Osteoblast (primary cell): ENCODE measurements around the gene CFB. TPM values are rescaled to one million over a fixed set of nuclear protein-coding genes. Genes with fewer than 3 reads are reported as not detected.

Experiments
- DNase-seq: peaks from one replicate; pipeline ENCODE4 v3.0.0; 2011; ENCODE audit warnings: low spot score, mixed read lengths; ENCODE audit not compliant: insufficient read length; ENCODE audit errors: missing footprints
- H2AFZ ChIP-seq: 2 replicates; pipeline ENCODE4 v1.6.0; 2011; ENCODE audit warnings: mild to moderate bottlenecking, low read length
- H3K27ac ChIP-seq: 2 replicates; pipeline ENCODE4 v1.5.1; 2011; ENCODE audit warnings: mild to moderate bottlenecking, low read depth, low read length, moderate library complexity
- H3K27me3 ChIP-seq: 2 replicates; pipeline ENCODE4 v1.6.0; 2012; ENCODE audit warnings: mild to moderate bottlenecking, control low read depth, inconsistent platforms, low read length, moderate library complexity; ENCODE audit not compliant: insufficient read depth
- H3K36me3 ChIP-seq: 2 replicates; pipeline ENCODE4 v1.5.1; 2011; ENCODE audit warnings: mild to moderate bottlenecking, low read length, control low read depth, moderate library complexity; ENCODE audit not compliant: insufficient read depth
- H3K4me1 ChIP-seq: 2 replicates; pipeline ENCODE4 v1.5.1; 2011; ENCODE audit warnings: mild to moderate bottlenecking, low read length, control low read depth, moderate library complexity; ENCODE audit not compliant: insufficient read depth
- H3K4me2 ChIP-seq: 2 replicates; pipeline ENCODE4 v1.6.0; 2011; ENCODE audit warnings: mild to moderate bottlenecking, low read length; ENCODE audit not compliant: insufficient read depth
- H3K4me3 ChIP-seq: fragments of 200-600 bp; sonication (generic); 3 replicates; pipeline ENCODE4 v1.5.1; 2012; ENCODE audit warnings: mild to moderate bottlenecking, low read length, inconsistent platforms; ENCODE audit not compliant: insufficient read depth
- H3K79me2 ChIP-seq: 2 replicates; pipeline ENCODE4 v1.6.0; 2012; ENCODE audit warnings: mild to moderate bottlenecking, low read length, control low read depth, inconsistent platforms; ENCODE audit not compliant: insufficient read depth
- H3K9me3 ChIP-seq: 2 replicates; pipeline ENCODE4 v1.5.1; 2011; ENCODE audit warnings: low read depth, low read length, control low read depth
- H4K20me1 ChIP-seq: 2 replicates; pipeline ENCODE4 v1.6.0; 2012; ENCODE audit warnings: mild to moderate bottlenecking, low read length, control low read depth; ENCODE audit not compliant: insufficient read depth
- total RNA-seq: library from RNA; depleted of rRNA; stranded (reverse); fragments of >200 nt; gene quantifications from 2 replicates; pipeline ENCODE4 v1.2.3, GENCODE V29; 2012
- TF ChIP-seq, protein P1 (sequence below): IDR thresholded peaks from 2 replicates; pipeline ENCODE4 v1.5.1; 2011; ENCODE audit warnings: mild to moderate bottlenecking, low read depth, low read length, moderate library complexity; ENCODE audit errors: extremely low read depth

The CFB gene
- total RNA-seq, 1 donor = 26.8 TPM

DNA sequence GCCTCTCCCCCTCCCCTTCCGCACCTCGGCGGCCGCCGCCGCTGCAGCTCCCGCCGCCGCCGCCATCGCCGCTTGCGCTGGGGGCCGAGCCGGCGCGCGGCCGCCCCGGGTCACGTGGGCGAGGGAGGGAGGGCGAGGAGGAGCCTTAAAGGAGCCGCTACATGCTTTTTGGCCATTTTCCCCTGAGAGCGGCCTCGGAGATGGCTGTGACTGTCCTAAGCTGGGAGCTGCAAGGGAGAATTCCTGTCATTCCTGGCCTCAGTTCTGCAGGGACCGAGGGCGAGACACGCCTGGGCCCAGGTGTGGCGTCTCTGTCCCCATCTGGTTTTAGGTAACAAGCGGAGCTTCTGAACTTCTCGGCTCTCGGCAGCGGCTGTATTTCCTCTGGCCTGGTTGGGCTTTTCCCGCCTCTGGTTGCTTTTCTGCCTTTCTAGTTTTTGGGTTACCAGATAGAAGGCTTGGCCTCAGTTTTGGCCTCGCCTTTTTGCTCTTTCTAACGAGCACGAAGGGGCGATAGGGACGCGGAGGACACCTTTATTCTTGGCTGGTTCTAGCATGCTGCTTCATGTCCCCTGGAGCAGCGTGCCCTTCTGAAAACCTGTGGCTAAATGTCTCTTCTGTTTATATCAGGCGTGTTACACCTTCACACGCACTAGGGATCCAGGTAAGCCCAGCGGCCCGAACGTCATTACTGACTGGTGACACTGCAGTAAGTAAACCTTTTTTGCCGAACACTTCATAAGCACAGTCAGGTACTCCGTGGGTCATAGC is 48.1 kb upstream of the CFB start, which contains the start of gene EHMT2:
Gene EHMT2, minus strand, starts transcription at position 87 of the 771 bp plus-strand sequence. Its CDS starts 21 bp downstream, at position 66.
- peak within 1 kb of the TSS; percentile 94 for H2AFZ ChIP-seq
- peak; percentile 99 for DNase-seq
- peaks cover 13% of the 10 kb centered on the region for H3K79me2 ChIP-seq
- H3K4me1 ChIP-seq = peaks cover 18% of the 10 kb centered on the region
- H3K27ac ChIP-seq = peak within 1 kb of the TSS; percentile 65
- no peaks in the 10 kb centered on the region for H4K20me1 ChIP-seq
- H3K36me3 ChIP-seq = peaks cover 21% of the 10 kb centered on the region
- peak within 1 kb of the TSS; percentile 90 for H3K4me2 ChIP-seq
- no peaks in the 10 kb centered on the region for H3K9me3 ChIP-seq
- H3K27me3 ChIP-seq = no peaks in the 10 kb centered on the region
- H3K4me3 ChIP-seq = peak within 1 kb of the TSS; percentile 87
- TF ChIP-seq, protein P1, sequence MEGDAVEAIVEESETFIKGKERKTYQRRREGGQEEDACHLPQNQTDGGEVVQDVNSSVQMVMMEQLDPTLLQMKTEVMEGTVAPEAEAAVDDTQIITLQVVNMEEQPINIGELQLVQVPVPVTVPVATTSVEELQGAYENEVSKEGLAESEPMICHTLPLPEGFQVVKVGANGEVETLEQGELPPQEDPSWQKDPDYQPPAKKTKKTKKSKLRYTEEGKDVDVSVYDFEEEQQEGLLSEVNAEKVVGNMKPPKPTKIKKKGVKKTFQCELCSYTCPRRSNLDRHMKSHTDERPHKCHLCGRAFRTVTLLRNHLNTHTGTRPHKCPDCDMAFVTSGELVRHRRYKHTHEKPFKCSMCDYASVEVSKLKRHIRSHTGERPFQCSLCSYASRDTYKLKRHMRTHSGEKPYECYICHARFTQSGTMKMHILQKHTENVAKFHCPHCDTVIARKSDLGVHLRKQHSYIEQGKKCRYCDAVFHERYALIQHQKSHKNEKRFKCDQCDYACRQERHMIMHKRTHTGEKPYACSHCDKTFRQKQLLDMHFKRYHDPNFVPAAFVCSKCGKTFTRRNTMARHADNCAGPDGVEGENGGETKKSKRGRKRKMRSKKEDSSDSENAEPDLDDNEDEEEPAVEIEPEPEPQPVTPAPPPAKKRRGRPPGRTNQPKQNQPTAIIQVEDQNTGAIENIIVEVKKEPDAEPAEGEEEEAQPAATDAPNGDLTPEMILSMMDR = no peak

- Histone ChIP-seq H3K79me2 (peaks cover 13% of the 10 kb centered on the region), H4K20me1 (no peaks in the 10 kb centered on the region), H3K4me2 (peak overlapping the region; percentile 90), H3K9me3 (no peaks in the 10 kb centered on the region), H3K27me3 (no peaks in the 10 kb centered on the region), H3K27ac (no peak overlapping the region), H3K4me3 (peak overlapping the region; percentile 87), H3K36me3 (peaks cover 14% of the 10 kb centered on the region), H2AFZ (peak overlapping the region; percentile 94), H3K4me1 (peaks cover 20% of the 10 kb centered on the region)
- DNase-seq = peak; percentile 66
- TF ChIP-seq, protein P1 = no peak
Observed at GRCh38 chr6:31898383-31899011, 47.4 kb upstream of the CFB start.

DNA sequence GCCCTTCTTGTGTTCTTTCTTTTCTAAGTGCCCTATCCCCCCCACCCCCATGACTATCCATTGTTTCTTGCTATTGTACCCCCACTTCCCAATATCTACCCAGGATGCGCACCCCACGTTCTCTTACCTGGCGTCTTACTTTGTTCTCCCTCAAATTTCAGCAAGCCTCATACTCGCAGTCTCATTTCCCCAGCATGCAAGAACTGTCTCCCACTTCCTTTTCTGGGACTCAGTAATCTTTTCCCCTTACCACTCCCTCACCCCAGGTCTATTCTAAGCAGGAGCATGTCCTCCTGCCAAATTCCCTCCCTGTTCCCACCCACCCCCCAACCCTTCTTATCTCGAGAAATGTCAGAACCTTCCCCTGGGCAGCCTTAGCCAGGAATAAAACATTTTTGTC is 46.7 kb upstream of the CFB start:
- Histone ChIP-seq H3K27me3 (no peaks in the 10 kb centered on the region), H2AFZ (no peak overlapping the region), H3K4me2 (peak overlapping the region; percentile 90), H3K36me3 (peaks cover 8% of the 10 kb centered on the region), H3K27ac (no peak overlapping the region), H4K20me1 (no peaks in the 10 kb centered on the region), H3K9me3 (no peaks in the 10 kb centered on the region), H3K4me3 (no peak overlapping the region), H3K4me1 (peaks cover 20% of the 10 kb centered on the region), H3K79me2 (peaks cover 13% of the 10 kb centered on the region)
- TF ChIP-seq, protein P1 = no peak
- DNase-seq = no peak
